HUES48 (cell line): Measurements from ENCODE around the gene RBBP8NL.

Experiments
- H3K27ac ChIP-seq: one replicate; pipeline ENCODE4 v1.7.0; 2013; ENCODE audit warnings: low read depth, low read length, inconsistent platforms
- H3K27me3 ChIP-seq: 2 replicates; pipeline ENCODE4 v1.6.1; 2013; ENCODE audit warnings: mild to moderate bottlenecking, low read length; ENCODE audit not compliant: control insufficient read depth, insufficient read depth
- H3K36me3 ChIP-seq: 2 replicates; pipeline ENCODE4 v1.6.1; 2013; ENCODE audit warnings: low read length; ENCODE audit not compliant: control insufficient read depth, insufficient read depth
- H3K4me1 ChIP-seq: 2 replicates; pipeline ENCODE4 v1.6.1; 2013; ENCODE audit warnings: mild to moderate bottlenecking, low read length; ENCODE audit not compliant: control insufficient read depth, insufficient read depth
- H3K4me3 ChIP-seq: 2 replicates; pipeline ENCODE4 v1.5.1; 2013; ENCODE audit warnings: mild to moderate bottlenecking, low read depth, low read length
- H3K9ac ChIP-seq: 2 replicates; pipeline ENCODE4 v1.6.1; 2013; ENCODE audit warnings: mild to moderate bottlenecking, low read depth, low read length, moderate library complexity
- H3K9me3 ChIP-seq: 2 replicates; pipeline ENCODE4 v1.6.1; 2013; ENCODE audit warnings: low read length; ENCODE audit not compliant: control insufficient read depth, insufficient read depth

RBBP8NL gene

DNA sequence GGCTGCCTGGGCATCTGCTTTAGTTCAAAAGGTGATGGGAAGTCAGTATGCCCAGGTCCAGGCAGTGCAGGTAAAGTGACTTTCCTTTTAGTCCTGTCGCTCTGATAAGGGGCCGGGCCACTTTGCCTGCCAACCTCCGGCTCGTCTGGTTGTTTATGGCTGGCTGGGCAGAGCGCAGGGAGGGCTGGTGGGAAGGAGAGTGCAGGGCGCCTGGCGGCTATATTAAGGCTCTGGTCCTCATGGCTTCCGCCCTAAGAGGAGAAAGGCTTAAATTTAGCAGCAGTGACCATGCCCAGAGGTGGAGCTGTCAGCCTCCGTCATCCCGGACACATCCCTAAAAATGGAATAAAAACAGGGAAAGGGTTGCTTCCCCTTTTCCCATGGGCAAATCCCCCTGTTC is 33.8 kb upstream of the RBBP8NL start:
- no peak overlapping the region for H3K27ac ChIP-seq
- no peaks in the 10 kb centered on the region for H3K9me3 ChIP-seq
- H3K36me3 ChIP-seq = no peaks in the 10 kb centered on the region
- H3K27me3 ChIP-seq = no peaks in the 10 kb centered on the region
- no peak overlapping the region for H3K4me3 ChIP-seq
- H3K4me1 ChIP-seq = no peaks in the 10 kb centered on the region
- no peak overlapping the region for H3K9ac ChIP-seq

DNA sequence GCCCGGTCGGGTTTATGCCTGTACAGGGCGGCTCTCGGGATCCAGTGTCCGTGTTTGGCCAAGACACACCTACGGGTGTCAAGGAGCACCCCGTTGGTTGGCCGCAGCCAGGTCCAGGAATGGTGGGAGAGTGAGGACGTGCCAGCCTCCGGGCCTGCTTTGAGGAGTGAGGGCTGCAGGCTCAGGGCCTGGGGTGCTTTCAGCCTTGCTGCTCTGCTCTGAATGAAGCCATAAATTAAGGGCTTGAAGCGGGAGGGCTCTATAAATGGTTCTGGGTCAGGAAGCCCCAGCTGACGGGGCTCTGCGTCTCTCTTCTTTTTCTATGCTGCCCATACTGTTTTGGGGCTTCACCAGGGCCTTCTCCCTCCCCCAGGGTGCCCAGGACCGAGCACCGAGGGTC is 33.3 kb upstream of the RBBP8NL start:
- Histone ChIP-seq H3K27ac (no peak overlapping the region), H3K9ac (no peak overlapping the region), H3K27me3 (no peaks in the 10 kb centered on the region), H3K36me3 (no peaks in the 10 kb centered on the region), H3K4me1 (no peaks in the 10 kb centered on the region), H3K4me3 (no peak overlapping the region), H3K9me3 (no peaks in the 10 kb centered on the region)

DNA sequence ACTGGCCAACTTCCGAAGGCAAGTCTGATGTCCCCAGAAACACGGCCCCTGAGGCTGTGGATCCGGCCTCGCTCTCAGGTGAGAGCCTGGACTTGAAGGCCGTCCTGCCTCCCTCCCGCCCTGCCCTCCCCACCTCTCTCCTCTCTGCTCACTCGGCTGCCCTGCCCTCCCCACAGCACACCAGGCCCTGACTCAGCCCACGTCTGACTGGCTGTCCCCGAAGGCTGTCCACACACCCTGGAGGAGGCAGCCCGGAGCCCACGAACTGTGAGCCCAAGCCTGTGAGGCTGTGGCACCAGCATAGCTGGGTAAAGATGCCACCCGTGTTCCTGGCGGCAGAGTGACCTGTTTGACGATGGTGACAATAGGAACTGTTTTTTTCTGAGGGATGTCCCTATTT is 32.1 kb upstream of the RBBP8NL start:
- no peaks in the 10 kb centered on the region for H3K27me3 ChIP-seq
- H3K4me1 ChIP-seq = no peaks in the 10 kb centered on the region
- H3K36me3 ChIP-seq = no peaks in the 10 kb centered on the region
- no peak overlapping the region for H3K4me3 ChIP-seq
- H3K9ac ChIP-seq = no peak overlapping the region
- no peaks in the 10 kb centered on the region for H3K9me3 ChIP-seq
- no peak overlapping the region for H3K27ac ChIP-seq

DNA sequence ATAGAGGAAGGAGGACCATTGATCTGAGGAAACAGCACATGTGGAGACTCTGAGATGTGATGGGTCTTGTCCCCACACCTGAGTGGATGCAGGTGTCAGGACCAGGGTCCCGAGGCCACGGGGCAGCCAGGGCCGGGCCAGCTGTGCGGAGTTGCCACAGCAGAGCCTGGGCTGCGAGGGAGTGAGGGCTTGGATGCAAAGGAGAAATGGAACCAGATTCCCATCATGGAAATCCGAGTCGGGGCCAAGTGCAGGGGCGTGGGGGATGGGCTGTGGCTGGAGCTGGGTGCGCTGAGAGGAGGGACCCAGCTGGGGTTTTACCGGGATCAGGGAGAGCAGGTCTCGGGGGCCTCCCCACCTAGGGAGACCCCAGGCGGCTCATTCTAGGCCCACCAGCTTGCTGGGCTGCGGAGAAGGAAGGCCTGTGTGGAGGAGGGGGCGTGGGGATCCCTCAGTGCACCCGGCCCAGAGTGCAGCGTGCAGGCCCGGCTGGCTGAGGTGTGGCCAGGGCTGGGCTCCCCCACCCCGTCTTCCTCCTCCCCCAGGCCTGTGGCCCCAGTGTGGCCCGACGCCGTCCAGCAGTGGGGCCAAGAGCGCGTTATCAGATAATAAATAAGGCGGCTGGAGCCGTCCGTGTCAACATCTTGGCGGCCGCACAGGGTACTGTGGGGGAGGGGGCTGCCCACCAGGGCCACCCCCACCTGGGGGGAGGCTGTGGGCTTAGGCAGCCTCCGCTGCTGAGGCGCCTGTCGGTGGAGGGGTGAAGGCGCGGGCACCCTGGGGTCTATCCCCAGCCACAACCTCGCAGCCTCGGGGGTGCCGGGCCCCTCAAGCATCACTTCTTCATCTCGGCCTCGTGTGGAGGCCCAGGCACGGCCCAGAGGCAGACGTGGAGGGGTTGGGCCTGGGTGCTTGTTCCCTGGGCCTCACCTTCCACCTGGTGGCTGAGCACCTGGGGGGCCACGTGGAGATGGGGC is 31.2 kb upstream of the RBBP8NL start:
- Histone ChIP-seq H3K9me3 (no peaks in the 10 kb centered on the region), H3K27ac (no peak overlapping the region), H3K9ac (no peak overlapping the region), H3K4me1 (no peaks in the 10 kb centered on the region), H3K4me3 (no peak overlapping the region), H3K36me3 (no peaks in the 10 kb centered on the region), H3K27me3 (no peaks in the 10 kb centered on the region)

DNA sequence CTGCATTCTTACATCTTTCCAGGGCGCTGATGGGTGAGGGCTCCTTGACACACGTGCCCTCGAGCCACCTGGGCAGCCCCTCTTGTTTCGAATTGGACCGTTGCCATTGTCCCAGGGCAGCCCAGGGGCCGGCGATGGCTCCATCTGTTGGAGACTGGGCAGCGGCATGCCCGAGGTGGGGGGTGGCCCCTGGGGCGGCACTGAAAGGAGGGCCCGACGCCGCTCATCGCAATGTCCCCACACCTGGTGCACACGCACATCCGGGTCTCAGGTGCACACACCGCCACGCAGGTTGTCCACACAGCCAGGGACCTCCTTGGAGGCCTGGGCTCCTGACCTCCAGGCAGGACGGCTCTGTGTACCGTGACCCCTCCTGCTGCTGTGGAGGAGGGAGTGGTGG is 30.5 kb upstream of the RBBP8NL start:
- H3K9me3 ChIP-seq = no peaks in the 10 kb centered on the region
- no peaks in the 10 kb centered on the region for H3K4me1 ChIP-seq
- H3K9ac ChIP-seq = no peak overlapping the region
- H3K27ac ChIP-seq = no peak overlapping the region
- H3K4me3 ChIP-seq = no peak overlapping the region
- H3K36me3 ChIP-seq = no peaks in the 10 kb centered on the region
- no peaks in the 10 kb centered on the region for H3K27me3 ChIP-seq

DNA sequence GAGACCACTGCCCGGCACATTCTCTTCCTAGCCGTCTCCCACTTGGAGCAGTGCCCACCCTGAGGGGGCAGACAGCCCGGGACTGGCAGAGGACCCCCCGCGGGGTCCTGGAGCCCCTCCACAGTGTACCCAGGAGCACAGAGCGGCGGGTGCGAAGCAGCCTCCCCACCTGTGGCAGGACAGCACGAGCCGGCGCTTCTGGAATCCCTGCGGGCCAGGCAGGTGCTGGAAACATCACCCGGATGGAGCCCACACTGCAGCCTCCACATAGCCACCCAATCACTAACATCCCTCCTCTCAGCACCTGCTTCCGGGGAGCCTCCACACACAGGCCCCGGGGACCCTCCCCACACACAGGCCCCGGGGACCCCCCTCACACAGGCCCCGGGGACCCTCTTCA is 29.8 kb upstream of the RBBP8NL start:
- Histone ChIP-seq H3K4me3 (no peak overlapping the region), H3K27me3 (no peaks in the 10 kb centered on the region), H3K9ac (no peak overlapping the region), H3K27ac (no peak overlapping the region), H3K4me1 (no peaks in the 10 kb centered on the region), H3K9me3 (no peaks in the 10 kb centered on the region), H3K36me3 (no peaks in the 10 kb centered on the region)

DNA sequence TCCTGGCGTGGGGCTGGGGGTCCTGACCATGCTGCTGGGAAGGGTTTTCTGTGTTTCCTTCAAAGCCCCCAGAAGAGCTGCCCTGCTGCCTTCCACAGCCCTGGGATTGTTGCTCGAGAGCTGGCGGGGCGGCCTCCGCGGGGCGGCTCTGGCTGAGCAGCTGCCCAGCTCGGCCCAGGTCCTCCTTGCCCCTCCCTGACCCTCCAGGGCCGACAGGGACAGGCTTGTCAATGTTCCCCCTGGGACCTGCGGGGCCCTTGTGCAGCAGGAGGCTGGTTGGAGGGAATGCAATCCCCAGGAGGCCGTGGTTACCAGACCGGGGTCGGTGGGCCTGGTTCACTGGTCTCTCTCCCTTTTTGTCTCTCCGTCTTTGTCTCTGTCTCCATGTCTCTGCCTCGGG is 28.6 kb upstream of the RBBP8NL start:
- no peaks in the 10 kb centered on the region for H3K4me1 ChIP-seq
- H3K36me3 ChIP-seq = no peaks in the 10 kb centered on the region
- H3K9me3 ChIP-seq = no peaks in the 10 kb centered on the region
- H3K4me3 ChIP-seq = no peak overlapping the region
- no peak overlapping the region for H3K9ac ChIP-seq
- no peaks in the 10 kb centered on the region for H3K27me3 ChIP-seq
- H3K27ac ChIP-seq = no peak overlapping the region

DNA sequence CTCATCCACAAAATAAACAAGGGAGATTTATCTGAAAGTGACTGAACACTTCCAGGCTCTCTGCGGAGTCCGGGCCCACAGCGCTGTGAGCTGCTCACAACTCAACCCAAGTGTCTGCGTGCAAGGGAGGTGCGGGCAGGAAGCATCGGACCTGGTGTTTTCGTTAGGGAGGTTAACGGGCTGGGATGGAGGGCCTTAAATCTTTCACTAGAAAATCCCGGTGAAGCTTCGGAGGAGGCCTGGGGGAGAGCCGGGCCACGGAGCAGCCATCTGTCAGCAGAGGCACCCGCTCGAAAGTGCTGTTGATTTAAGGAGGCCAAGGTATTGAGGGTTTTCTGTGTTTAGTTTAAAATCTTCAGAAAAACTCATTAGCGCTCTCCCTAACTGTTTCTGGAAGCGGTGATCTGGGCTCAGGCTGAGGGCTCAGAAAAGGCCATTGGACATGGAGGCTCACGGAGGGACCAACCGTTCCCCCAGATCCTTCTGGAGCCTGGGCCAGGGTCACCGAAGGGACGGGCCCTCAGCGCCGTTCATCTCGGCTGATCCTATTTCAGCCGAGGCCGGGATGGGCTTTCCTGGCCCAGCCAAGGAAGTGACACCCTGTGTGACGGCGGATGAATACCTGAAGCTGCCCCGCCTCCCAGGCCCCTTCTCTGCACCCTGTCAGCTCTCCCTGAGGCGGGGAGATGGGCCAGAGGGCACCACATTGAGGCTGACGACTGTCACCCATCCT is 27.7 kb upstream of the RBBP8NL start:
- Histone ChIP-seq H3K27me3 (no peaks in the 10 kb centered on the region), H3K9me3 (no peaks in the 10 kb centered on the region), H3K9ac (no peak overlapping the region), H3K4me3 (no peak overlapping the region), H3K36me3 (no peaks in the 10 kb centered on the region), H3K27ac (no peak overlapping the region), H3K4me1 (no peaks in the 10 kb centered on the region)

DNA sequence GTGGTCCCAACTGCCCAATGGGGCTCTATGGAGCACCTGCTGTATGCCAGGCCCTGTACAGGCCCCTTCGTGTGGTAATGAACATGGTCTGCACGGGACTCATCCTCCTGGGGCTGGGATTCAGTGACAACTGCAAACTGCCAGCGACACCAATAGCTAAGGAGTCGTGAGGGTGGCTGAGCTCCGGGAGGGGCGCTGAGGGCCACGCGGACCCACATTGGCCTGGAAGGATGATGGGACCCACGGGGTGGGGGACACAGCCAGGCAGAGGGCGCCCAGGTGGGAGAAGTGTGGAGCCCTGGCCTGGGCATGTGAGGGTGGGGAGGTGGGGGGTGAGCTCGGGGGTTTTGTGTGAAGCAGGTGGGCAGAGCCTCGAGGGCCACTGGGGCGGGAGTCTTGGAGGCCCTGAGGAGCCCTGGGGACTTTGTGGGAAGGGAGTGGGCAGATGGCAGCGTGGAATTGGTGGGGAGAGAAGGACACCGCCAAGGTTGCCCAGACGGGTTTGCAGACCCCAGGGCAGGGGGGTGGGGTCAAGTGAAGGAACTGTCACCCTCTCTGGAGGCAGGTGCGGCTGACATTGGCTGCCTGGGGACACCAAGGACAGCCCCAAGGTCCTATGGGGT is 26.0 kb upstream of the RBBP8NL start:
- no peaks in the 10 kb centered on the region for H3K9me3 ChIP-seq
- H3K9ac ChIP-seq = no peak overlapping the region
- no peak overlapping the region for H3K27ac ChIP-seq
- H3K4me1 ChIP-seq = no peaks in the 10 kb centered on the region
- H3K36me3 ChIP-seq = no peaks in the 10 kb centered on the region
- H3K4me3 ChIP-seq = no peak overlapping the region
- H3K27me3 ChIP-seq = no peaks in the 10 kb centered on the region

DNA sequence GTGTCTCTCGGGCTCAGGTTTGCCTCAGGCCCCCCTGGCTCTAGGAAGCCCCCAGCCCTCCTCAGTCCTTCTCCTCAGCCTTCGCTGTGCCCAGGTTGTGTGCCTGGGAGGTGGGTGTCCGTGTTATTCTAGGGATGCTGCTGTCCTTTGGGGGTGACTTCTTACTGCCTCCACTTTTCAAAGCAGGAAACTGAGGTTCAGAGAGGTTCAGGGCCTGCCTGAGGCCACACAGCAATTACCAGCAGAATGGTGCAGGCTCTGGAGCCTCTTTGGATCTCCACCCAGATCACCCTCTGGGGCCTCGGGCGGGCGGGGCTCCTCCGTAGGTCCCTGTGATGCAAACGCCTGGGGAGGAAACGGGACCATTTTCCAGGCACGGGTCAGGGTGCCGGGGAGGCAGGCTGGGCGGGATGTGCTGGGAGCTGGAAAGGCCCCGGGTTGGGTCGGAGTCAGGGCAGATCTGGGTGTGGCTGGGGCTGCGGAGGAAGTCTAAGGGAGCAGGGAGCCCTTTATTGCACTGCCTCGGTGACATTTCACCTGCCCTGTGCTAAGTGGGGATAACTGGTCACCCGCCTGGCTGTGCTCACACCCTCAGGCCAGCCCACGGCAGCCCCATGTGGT is 25.2 kb upstream of the RBBP8NL start:
- Histone ChIP-seq H3K27me3 (no peaks in the 10 kb centered on the region), H3K4me3 (no peak overlapping the region), H3K36me3 (no peaks in the 10 kb centered on the region), H3K27ac (no peak overlapping the region), H3K9ac (no peak overlapping the region), H3K4me1 (no peaks in the 10 kb centered on the region), H3K9me3 (no peaks in the 10 kb centered on the region)
